GM19328 (cell line): ENCODE results near the gene KSR1.
"Not testable (repeated sequence)": the region's sequence is repeated elsewhere in the genome, so short reads cannot be mapped to it uniquely, and the experiment has no call there.

Source experiments
- ATAC-seq: cut with Tn5 transposase; IDR thresholded peaks from one replicate; pipeline ENCODE4 v1.9.1; 2021; ENCODE audit warnings: mild to moderate bottlenecking, moderate library complexity; ENCODE audit not compliant: unreplicated experiment

Gene KSR1

DNA sequence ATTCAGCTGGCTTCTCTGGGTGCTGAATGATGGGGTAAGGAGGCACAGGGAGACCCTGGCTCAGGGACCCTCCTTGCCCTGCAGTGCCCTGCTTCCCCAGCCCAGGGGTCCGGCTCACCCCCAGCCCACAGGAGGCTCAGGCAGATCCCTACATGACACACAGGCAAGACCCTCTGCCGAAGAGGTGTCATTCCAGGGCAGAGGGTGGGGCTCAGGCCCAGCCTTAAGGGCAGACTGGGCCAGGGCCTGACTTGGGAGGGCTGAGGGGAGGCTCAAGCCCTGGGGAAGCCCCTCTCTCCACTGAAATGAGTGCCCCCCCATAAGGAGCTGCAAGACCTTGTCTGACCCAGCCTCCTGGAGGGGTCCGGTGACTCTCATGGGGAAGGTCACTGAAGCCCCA lies 30.3 kb upstream of the KSR1 start:
- no peak for ATAC-seq

DNA sequence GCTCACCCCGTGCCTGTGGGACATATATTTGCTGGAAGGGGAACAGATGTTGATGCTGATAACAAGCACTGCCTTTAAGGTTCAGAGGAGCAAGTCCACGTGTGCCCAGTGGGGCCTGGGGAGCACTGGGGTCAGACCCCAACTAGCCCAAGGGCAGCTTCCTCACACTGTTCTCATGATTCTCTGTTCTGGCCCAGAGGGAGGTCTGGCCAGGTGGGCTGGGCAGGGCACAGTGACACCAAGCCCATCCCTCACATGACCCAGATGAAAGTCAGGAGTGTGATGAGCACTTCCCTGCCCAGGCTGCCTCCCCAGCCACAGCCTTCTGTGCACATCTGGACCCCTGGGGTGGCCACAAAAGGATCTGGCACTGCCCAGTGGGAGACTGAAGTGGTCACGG lies 29.8 kb upstream of the KSR1 start:
- ATAC-seq: not testable (repeated sequence)

DNA sequence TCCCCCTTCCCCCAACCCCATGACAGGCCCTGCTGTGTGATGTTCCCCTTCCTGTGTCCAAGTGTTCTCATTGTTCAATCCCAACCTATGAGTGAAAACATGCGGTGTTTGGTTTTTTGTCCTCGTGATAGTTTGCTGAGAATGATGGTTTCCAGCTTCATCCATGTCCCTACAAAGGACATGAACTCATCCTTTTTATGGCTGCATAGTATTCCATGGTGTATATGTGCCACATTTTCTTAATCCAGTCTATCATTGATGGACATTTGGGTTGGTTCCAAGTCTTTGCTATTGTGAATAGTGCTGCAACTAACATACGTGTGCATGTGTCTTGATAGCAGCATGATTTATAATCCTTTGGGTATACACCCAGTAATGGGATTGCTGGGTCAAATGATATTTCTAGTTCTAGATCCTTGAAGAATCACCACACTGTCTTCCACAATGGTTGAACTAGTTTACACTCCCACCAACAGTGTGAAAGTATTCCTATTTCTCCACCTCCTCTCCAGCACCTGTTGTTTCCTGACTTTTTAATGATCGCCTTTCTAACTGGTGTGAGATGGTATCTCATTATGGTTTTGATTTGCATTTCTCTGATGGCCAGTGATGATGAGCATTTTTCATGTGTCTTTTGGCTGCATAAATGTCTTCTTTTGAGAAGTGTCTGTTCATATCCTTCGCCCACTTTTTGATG lies 28.9 kb upstream of the KSR1 start:
- ATAC-seq: not testable (repeated sequence)

DNA sequence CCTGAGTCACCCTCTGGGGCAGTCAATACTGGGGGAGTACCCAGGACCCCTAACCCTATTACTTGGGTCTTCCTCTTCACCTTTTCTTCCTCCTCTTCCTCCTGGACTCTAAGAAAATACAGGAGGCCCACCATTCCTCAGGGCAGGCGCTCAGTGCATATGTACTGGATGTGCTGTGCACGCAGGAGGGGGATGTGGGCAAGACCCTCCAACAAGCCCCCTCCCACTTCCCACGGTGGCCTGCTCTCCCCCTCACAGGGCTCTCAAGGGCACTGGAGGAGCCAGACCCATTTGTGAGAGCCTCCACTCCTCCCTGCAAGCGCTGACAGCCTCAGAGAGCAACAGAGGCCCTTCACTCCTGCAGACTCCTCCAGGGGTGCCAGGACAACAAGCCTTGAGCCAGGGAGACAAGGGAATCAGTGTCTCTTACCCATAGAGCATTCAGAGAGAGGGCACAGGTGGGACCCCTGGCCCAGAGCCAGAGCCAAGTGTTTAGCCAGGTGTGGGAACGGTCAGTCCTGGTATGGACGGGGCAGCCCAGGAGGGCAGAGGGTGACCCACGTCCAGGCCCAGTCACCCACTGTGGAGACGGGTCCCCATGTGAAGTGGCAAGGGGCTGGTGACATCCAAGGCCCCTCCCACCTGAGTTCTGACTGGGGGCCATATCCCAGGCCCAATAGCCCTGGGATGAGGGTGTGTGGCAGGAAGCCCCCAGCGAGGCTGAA lies 27.3 kb upstream of the KSR1 start:
- no peak for ATAC-seq

DNA sequence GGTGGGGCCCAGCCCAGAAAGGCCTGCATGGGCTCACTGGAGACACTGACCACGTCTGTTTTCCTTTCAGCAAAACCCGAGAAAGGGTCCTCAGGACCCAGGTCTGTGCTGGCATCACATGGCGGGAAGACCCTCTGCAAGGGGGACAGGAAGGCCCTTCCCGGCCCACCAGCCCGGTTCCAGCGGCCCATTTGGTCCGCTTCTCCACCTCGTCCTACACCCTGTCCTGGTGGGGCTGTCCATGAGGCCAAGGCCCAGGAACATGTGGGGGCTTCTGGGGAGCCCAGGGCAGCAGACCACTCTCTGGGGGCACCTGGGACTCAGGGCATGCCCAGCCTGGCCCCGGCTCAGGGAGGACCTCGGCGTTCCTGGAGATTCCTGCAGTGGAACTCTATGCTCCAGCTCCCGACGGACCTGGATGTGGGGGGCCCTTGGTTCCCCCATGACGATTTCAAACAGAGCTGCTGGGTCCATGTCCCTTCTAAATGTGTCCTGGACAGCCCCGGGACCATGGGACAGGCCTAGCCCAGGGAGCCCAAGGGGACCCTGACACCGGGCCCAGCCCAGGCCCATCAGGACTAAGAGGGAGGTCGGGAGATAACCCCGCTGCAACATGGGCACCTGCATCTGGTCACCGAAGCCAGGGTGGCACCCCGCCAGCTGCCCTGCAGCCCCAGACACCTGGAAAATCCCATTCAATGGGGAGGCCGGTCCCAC lies 26.4 kb upstream of the KSR1 start:
- ATAC-seq: no peak

DNA sequence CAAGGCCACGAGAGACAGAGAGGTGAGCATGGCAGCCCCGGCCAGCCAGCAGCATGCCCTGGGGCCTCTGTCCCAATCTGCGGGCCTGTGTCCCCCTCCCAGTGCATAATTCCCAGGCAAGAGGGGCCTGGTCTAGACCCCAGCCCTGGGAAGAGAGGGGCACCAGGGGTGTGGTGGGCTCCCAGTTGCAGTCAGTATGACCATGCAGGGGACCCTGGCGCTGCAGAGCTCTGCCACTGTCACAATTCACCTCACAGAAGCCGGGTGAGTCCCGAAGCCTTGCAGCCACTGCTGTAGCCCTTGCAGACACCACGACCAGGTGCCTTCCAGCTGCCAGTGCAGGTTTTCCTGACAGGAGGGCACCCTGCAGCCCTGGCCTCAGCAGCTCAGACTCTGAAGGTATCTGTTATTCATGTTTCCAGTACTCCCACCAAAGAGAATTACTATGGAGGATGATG lies 25.8 kb upstream of the KSR1 start:
- no peak for ATAC-seq

DNA sequence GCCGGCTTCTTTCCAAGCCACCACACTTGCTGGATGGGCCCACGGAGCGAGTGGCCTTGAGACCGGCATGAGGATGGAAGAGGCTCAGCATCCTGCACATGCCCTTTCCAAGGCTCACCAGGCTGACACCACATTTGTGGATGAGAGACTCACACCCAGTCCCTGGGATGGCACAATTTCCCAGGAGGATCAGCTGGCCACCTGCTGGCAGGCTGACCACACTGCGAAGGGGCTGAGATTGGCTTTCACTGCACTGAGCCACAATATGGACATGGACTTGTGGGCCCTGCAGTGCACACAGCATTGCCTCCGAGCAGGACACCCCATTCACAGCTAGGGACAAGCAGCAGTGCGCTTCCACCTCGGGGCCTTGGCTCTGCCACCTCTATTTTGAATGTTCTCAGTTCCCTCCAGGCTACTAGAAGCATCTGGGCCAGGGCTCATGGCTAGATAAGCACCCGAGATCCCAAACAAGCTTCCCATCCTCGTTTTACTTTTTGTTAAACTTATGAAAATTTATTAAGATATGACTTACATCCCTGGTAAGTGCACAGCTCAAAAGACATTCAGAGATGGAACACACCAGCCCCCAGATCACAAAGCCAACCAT lies 25.3 kb upstream of the KSR1 start:
- no peak for ATAC-seq

DNA sequence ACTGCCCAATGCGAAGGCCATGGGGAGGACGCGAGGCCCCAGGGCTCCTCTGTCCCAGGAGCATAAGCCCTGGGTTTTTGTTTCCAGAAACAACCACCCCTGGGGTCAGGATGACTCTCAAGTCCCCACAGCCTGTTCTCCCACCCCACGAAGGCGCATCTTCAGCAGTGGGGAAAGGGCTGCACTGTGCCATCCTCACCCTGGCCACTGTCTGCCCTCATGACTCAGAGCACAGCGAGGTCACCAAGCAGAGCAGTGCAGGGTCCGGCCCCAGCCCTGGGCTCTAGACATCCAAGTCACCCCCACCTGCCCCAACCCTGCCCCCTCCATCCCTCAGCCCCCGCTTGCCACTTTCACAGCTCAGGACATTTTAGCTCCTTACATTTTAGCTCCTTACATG lies 22.7 kb upstream of the KSR1 start:
- ATAC-seq: no peak

DNA sequence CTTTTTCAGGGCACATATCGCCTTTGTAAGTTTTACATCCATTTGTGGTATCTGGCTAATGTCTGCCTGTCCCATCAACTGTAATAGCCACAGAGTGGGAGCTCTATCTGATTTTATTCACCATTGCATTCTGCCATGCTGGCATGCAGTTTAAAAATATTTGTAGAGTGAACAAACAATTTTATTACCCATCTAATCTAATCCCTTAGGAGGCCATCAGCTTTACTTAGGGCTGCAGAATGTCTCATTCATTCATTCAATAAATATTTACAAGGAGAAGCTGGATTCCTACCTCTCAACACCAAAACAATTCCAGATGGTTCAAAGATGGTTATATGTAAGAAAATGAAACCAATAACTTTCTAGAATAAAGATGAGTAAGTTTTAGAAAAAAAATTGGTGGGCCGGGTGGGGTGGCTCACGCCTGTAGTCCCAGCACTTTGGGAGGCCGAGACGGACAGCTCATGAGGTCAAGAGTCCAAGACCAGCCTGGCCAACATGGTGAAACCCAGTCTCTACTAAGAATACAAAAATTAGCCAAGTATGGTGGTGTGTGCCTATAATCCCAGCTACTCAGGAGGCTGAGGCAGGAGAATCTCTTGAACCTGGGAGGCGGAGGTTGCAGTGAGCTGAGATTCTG lies 20.7 kb upstream of the KSR1 start:
- not testable (repeated sequence) for ATAC-seq

DNA sequence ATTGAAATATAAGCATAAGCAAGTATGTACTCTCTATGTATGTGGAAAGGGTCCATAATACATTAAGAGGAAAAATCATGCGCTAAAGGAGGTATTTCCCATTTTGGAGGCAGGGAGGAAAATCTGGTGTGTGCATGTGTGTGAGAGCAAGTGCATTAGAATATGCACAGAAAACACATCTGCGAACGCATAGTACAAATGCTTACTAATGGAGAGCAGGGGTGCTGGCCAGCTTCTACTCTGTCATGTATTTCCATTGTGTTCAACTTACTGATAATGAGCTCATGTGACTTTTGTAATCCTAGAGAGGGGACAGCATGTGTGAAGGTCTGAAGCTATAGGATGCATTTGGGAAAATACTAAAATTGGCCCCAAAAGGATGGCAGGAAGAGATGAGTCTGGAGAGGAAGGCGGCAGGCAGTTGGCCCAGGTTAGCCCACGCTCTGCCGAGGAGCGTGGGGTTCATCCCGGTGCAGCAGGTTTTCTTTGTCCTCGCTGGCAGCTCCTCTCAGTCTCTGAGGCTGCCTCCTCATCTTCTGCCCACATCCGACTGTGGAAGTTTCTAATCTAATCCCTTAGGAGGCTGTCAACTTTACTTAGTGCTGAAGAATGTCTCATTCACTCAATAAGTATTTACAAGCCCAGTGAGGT lies 17.8 kb upstream of the KSR1 start:
- ATAC-seq: no peak

DNA sequence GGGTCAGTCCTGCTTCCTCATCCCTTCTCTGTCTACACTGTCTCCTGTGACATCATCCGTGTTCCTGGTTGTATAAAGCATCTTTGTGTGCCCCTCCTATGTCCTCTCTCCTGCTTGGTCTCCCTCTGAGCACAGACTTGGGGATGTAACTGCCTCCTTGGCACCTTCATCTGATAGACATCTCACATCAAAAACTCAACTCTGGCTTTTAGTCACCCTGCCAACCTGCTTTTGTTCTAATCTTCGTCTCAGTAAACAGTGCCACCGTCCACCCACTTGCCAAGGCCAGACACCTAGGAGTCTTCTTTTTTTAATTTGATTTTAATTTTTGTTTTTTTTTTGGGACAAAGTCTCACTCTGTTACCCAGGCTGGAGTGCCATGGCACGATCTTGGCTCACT lies 16.9 kb upstream of the KSR1 start:
- ATAC-seq: no peak

DNA sequence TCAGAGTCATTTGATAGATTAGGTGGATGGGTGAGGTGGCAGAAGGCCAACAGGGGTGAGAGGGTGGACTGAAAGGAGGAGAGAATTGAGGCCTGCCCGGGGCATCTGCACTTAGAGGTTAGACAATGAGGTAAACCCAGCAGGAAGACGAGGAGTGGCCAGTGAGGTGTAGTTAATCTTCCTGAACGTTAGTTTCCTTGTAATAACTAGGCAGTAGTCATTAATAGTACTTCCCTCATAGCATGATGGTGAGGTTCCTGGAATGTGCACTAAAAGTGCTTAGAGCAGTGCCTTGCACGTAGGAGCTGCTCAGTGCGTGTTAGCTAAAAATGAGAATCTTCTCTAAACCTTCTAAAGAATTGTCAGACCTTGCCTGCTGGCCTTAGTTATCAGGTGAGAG lies 13.5 kb upstream of the KSR1 start:
- no peak for ATAC-seq

DNA sequence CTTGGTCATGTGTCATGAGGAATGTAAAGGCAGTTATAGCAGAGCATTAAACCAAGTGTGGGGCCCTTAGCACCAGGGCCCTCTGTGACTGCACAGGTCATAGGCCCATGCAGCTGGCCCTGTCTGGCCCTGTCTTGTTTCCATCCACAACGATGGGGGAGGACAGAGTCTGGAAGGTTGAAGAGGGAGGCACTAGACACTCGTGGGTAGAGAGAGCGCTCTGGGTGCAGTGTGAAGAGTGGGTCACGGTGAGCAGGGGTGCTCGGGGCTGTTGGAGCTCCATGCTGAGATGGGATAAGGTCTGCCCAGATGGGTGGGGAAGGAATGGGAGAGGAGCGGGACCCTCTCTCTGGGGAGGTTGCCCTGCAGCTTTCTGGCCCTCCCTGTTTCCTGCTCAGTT lies 12.8 kb upstream of the KSR1 start:
- ATAC-seq: no peak

DNA sequence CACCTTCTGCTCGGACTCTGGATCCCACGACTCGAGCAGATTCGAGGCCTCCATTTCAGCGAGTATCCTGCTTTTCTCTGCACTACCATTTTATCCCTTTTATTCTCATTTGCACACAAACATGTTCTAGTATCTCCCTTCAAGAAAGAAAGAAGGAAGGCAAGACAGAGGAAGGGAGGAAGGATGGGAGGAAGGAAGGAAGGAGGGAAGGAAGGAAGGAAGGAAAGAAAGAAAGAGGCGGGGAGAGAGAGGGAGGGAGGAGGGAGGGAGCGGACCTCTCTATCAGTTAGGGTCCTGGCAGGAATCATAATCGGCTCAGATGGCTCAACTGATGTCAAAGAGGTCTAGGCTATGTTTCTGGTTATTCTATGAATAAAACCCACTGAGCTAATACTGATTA lies 10.3 kb upstream of the KSR1 start:
- no peak for ATAC-seq

DNA sequence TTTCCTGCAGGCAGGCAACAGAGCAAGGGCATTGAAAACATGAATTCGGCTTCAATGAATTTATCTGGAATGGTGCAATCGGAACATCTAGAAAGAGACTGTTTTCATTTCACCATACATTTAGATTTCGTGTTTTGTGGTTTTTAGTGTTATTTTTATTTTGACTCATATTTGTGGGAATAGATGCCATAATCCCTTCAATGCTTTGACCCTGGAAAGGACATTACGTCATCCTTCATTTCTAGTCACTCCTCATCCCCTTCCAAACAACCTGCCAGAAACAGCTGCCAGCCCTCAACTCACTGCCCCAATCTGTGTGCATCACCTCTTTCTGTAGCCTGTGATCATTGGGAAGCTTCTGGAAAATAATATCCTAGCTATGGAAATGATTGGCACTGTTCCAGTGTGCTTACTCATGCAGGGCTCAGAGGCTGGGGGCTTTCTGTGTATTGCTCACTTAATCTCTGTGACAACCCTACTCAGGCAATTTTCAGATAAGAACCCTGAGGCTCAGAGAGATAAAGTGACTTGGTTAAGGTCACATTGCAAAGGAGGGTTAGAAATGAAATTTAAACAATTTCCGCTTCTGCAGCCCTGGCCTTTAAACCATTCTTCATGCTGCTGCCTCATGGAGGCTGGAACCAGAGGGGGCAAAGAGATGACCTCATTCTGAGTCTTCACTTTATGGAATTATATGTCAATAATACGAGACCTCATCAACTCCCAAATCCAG lies 9.5 kb upstream of the KSR1 start:
- ATAC-seq: no peak

DNA sequence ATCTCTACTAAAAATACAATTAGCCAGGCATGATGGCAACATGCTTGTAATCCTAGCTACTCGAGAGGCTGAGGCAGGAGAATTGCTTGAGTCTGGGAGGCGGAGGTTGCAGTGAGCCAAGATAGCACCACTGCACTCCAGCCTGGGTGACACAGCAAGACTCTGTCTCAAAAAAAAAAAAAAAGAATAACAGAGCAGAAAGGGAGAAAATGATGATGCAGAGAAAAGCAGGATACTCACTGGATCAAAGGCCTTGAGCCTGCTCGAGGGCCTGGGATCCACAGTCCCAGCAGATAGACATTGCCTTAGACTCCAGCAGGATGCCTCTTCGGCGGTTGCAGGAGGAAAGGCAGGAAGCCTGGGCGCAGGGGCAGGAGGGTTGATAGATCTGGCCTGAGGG lies 7.7 kb upstream of the KSR1 start:
- ATAC-seq: not testable (repeated sequence)

DNA sequence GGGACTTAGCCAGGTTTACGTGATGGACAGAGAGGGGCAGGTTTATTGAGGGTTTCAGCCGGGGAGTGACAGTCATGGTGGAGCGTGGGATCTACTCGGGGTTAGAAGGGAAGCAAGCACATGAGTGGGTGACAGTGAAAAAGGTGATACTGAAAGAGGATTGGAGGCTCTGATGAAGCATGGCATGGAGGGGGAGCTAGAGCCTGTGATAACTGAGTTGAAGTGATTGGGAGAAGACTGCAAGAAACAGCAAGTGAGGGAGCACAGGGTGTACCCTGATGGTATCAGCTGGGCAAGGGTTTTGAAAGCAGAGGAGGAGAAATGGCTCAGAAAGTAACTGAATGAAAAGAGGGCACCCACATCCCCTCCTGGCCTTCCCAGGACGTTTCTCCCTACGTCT lies 6.7 kb upstream of the KSR1 start:
- ATAC-seq: no peak

DNA sequence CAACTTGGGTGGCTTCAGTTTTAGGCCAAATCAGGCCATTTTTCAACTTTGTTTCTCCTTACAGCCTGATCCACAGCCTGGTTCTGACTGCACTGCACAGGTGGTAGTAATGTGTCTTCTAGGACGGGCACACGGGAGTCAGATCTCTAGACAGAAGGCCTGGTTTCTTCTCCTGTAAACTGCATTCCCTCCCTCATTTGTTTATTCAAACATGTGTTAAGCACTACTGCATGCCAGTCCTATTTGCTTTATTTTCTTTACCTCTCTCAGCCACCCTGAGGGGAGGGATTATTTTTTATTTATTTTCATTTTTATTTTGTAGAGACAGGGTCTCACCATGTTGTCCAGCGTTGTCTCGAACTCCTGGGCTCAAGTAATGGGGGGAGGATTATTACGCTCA lies 6.3 kb upstream of the KSR1 start:
- ATAC-seq: no peak

DNA sequence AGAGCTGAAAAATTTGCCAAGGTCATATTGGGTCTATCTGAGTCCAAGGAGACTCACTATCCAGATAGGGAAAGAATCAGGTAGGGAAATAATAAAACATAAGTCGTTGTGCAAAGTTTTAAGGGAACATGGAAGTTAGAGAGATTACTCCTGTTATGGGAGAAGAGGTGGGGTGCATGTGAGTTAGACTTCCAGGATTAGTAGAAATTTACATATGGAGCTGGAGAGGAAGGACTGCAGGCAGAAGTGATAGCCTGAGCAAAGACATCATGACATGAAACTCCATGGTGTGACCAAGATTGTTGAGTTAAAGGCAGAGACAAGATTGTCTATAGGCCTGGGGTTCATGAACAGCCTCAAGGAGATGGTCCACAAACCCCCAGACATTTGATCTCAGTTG lies 5.8 kb upstream of the KSR1 start:
- ATAC-seq: no peak

DNA sequence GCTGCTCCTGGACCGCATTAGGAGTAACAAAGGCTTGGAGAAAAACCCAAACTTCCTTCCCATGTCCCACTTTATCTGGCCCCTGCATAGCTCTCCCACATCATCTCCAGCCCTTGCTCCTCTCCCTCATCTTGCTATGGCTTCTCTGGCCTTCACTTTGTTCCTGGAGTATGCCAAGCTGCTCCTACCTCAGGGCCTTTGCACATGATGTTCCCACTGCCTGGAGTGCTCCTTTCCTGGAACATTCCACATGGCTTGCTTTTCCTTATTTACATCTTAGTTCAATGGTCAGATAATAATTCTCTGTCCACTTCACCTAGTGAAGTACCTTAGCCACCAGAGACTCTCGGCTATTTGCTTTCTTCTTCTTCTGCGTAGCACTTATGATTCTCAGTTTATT lies 4.3 kb upstream of the KSR1 start:
- no peak for ATAC-seq
